C4-2B (cell line): Measurements from ENCODE around the gene E2F8.

Experiments
- CTCF ChIP-seq: fragments of 450-650 bp; conservative IDR thresholded peaks from 2 replicates; pipeline ENCODE4 v1.5.1; 2017; ENCODE audit warnings: mild to moderate bottlenecking
- ZFX ChIP-seq: fragments of 450-650 bp; IDR thresholded peaks from 2 replicates; pipeline ENCODE4 v1.6.1; 2017

GRCh38 chr11:19275496-19275895 lies 34.8 kb upstream of the E2F8 start:
- TF ChIP-seq CTCF: no peak
- TF ChIP-seq ZFX: no peak
